ENCODE measurements around the gene CES3. TPM values are rescaled to one million over a fixed set of nuclear protein-coding genes. Genes with fewer than 3 reads are reported as not detected.

Gene CES3
- total RNA-seq, 2 donors from 2014 or later, result 0.16 to 0.89 TPM

- no peak overlapping the region for H3K27ac ChIP-seq
- DNase-seq (ENCODE audit: low spot score), result no peak
Observed at GRCh38 chr16:66915041-66915440, 46.0 kb upstream of the CES3 start.

DNA sequence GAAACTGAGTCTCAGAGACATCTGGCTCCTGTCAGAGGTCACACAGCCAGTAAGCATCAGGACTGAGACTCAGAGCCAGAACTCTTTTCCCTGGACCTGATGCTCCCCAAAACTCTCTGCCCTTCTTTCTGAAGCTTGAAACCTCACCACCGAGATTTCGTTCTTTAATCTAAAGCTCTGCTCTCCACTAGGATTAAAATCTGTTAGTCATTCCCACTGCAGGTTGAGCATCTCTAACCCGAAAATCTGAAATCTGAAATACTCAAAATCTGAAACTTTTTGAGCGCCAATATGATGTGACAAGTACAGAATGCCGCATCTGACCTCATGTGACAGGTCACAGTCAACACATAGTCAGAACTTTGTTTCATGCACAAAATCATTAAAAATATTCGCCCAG lies 44.5 kb upstream of the CES3 start:
- Histone ChIP-seq H3K4me3 (no peak overlapping the region), H3K27me3 (no peaks in the 10 kb centered on the region), H3K4me1 (peaks cover 0 to 21% of the 10 kb centered on the region in 2 donors), H3K36me3 (peaks cover 5% of the 10 kb centered on the region), H3K9me3 (no peaks in the 10 kb centered on the region), H3K27ac (no peak overlapping the region)
- DNase-seq (ENCODE audit: low spot score), result no peak
- TF ChIP-seq CTCF (IDR thresholded peaks at IDR 0.05), result no peak

More at GRCh38 chr16:66915041-66915440, 46.0 kb upstream of the CES3 start:
- no peak for TF ChIP-seq CTCF (IDR thresholded peaks at IDR 0.05)
- H3K9me3 ChIP-seq, result no peaks in the 10 kb centered on the region
- no peak overlapping the region for H3K4me3 ChIP-seq
- H3K36me3 ChIP-seq, result no peaks in the 10 kb centered on the region
- H3K4me1 ChIP-seq, result peaks cover 0 to 21% of the 10 kb centered on the region in 2 donors
- no peaks in the 10 kb centered on the region for H3K27me3 ChIP-seq

GRCh38 chr16:66917741-66918140 lies 43.3 kb upstream of the CES3 start:
- H3K9me3 ChIP-seq, result no peaks in the 10 kb centered on the region
- TF ChIP-seq CTCF (IDR thresholded peaks at IDR 0.05), result no peak
- H3K27ac ChIP-seq, result peak overlapping the region in 1 of 2 donors; percentile 98
- peaks cover 14% of the 10 kb centered on the region for H3K36me3 ChIP-seq
- peaks cover 0 to 26% of the 10 kb centered on the region in 2 donors for H3K4me1 ChIP-seq
- H3K4me3 ChIP-seq, result no peak overlapping the region
- DNase-seq (ENCODE audit: low spot score), result no peak
- no peaks in the 10 kb centered on the region for H3K27me3 ChIP-seq

DNA sequence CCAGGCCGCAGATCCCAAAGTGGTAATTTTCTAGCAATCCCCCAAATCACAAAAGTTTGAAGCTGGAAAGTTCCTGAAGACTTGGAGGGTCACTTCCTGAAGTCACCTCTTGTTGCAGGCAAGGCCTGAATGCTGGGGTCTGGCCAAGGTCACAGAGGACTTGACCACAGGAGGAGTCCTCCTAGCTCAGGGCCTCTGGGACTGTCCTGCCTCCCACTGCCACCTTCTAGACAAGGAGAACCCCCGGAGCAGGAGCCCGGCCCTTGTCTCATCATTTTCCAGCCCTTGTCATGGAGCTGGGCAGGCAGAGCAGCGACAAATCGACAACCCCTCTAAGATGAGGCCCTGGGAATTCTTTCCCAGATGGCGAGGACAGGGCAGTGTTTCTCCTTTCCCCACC lies 42.7 kb upstream of the CES3 start:
- peak overlapping the region; percentile 87 to 98 for H3K27ac ChIP-seq
- no peak for TF ChIP-seq CTCF (IDR thresholded peaks at IDR 0.05)

GRCh38 chr16:66918803-66919568 lies 42.1 kb upstream of the CES3 start, which contains the start of gene CDH16:
TSS of gene CDH16 (minus strand) at chr16:66918885. CDS start at chr16:66918065, 820 bp downstream.
- no peaks in the 10 kb centered on the region for H3K27me3 ChIP-seq
- DNase-seq (ENCODE audit: low spot score), result no peak
- peak within 1 kb of the TSS; percentile 87 to 98 for H3K27ac ChIP-seq
- no peak for TF ChIP-seq CTCF (IDR thresholded peaks at IDR 0.05)
- no peaks in the 10 kb centered on the region for H3K9me3 ChIP-seq
- peaks cover 0 to 30% of the 10 kb centered on the region in 2 donors for H3K4me1 ChIP-seq
- H3K36me3 ChIP-seq, result peaks cover 14% of the 10 kb centered on the region
- H3K4me3 ChIP-seq, result no peak within 1 kb of the TSS

More for the DNA sequence above, 42.7 kb upstream of the CES3 start:
- no peak for DNase-seq (ENCODE audit: low spot score)
- no peak overlapping the region for H3K4me3 ChIP-seq
- no peaks in the 10 kb centered on the region for H3K9me3 ChIP-seq
- peaks cover 0 to 30% of the 10 kb centered on the region in 2 donors for H3K4me1 ChIP-seq
- no peaks in the 10 kb centered on the region for H3K27me3 ChIP-seq
- H3K36me3 ChIP-seq, result peaks cover 14% of the 10 kb centered on the region
